Endothelial cell of umbilical vein (primary cell): ENCODE data around the gene TAS1R1. TPM values are rescaled to one million over a fixed set of nuclear protein-coding genes. Genes with fewer than 3 reads are reported as not detected.

Experiments
- BruUV-seq: library from RNA; stranded (reverse); fragments of 400-500 nt; replicated peaks from 2 replicates; lab custom pipeline; 2021; lab: Mats Ljungman, UMichigan
- CTCF ChIA-PET: fragments of 300-600, 350-600 bp; sonication (Branson Sonifier 250); formaldehyde crosslinking; loops from one replicate; lab custom pipeline; 2021; ENCODE audit warnings: antibody characterized with exemption, inconsistent platforms; lab: Charles Lee
- POLR2A ChIA-PET: fragments of 300-600, 350-600 bp; sonication (Branson Sonifier 250); formaldehyde crosslinking; loops from one replicate; lab custom pipeline; 2021; ENCODE audit warnings: antibody characterized with exemption, inconsistent platforms; lab: Charles Lee
- DNase-seq: peaks from one replicate; pipeline ENCODE4 v3.0.0-alpha.2; 2011; ENCODE audit warnings: low read depth, low spot score
- FAIRE-seq: peaks from 2 replicates; lab custom pipeline; 2011; peaks lifted over from hg19 to GRCh38; lab: Jason Lieb, UNC
- H2AFZ ChIP-seq: 2 replicates; pipeline ENCODE4 v1.6.0; 2012; ENCODE audit warnings: low read depth, low read length, control low read depth, inconsistent platforms
- H3K27ac ChIP-seq: 2 replicates; pipeline ENCODE4 v1.5.1; 2011; ENCODE audit warnings: low read depth, mild to moderate bottlenecking, control low read depth, low read length, moderate library complexity; ENCODE audit not compliant: insufficient read depth
- H3K27me3 ChIP-seq, 2 experiments: 2 replicates each; pipeline versions ENCODE4 v1.6.0 to v1.6.1; 2011; ENCODE audit warnings: low read length in 2 of 2, mixed read lengths in 1 of 2; ENCODE audit not compliant: control insufficient read depth in 2 of 2, insufficient read depth in 2 of 2
- H3K36me3 ChIP-seq, 2 experiments: 2 replicates in 1 of 2; 3 replicates in 1 of 2; pipeline ENCODE4 v1.5.1; 2011; ENCODE audit warnings: low read length in 2 of 2, mild to moderate bottlenecking in 1 of 2, moderate library complexity in 1 of 2; ENCODE audit not compliant: control insufficient read depth in 2 of 2, insufficient read depth in 2 of 2; ENCODE audit errors: extremely low read depth in 1 of 2
- H3K4me1 ChIP-seq: 3 replicates; pipeline ENCODE4 v1.5.1; 2011; ENCODE audit warnings: mild to moderate bottlenecking, low read length; ENCODE audit not compliant: control insufficient read depth, insufficient read depth; ENCODE audit errors: extremely low read depth
- H3K4me2 ChIP-seq: 2 replicates; pipeline ENCODE4 v1.6.1; 2011; ENCODE audit warnings: low read length, control low read depth, mixed read lengths; ENCODE audit not compliant: insufficient read depth
- H3K4me3 ChIP-seq, 3 experiments: fragments of 200-600 bp in 1 of 3; sonication (generic), shearing (Covaris generic) in 1 of 3; replicated peaks in 1 of 3; 2 replicates each; pipeline ENCODE4 v1.5.1; 2011 to 2016; ENCODE audit warnings: control low read depth in 3 of 3, low read length in 3 of 3, mild to moderate bottlenecking in 2 of 3, inconsistent platforms in 1 of 3, low read depth in 1 of 3, moderate library complexity in 1 of 3; ENCODE audit not compliant: insufficient read depth in 1 of 3
- H3K79me2 ChIP-seq: 2 replicates; pipeline ENCODE4 v1.6.0; 2012; ENCODE audit warnings: low read length, inconsistent platforms; ENCODE audit not compliant: control insufficient read depth, insufficient read depth
- H3K9ac ChIP-seq: replicated peaks from 2 replicates; pipeline ENCODE3; 2011; ENCODE audit warnings: low read length, control low read depth; ENCODE audit not compliant: insufficient read depth; ENCODE audit errors: extremely low read depth
- H3K9me1 ChIP-seq: replicated peaks from 3 replicates; pipeline ENCODE4 v1.6.0; 2011; ENCODE audit warnings: mild to moderate bottlenecking, low read length; ENCODE audit not compliant: control insufficient read depth, insufficient read depth; ENCODE audit errors: extremely low read depth
- H3K9me3 ChIP-seq: replicated peaks from 2 replicates; pipeline ENCODE4 v1.5.1; 2012; ENCODE audit warnings: low read length, inconsistent platforms; ENCODE audit not compliant: control insufficient read depth, insufficient read depth
- H4K20me1 ChIP-seq: replicated peaks from 2 replicates; pipeline ENCODE3; 2011; ENCODE audit warnings: mild to moderate bottlenecking, low read length; ENCODE audit not compliant: control insufficient read depth, insufficient read depth; ENCODE audit errors: extremely low read depth
- CTCF ChIP-seq, 2 donors: IDR thresholded peaks; 1 replicate in 1 of 2; 2 replicates in 1 of 2; pipeline ENCODE4 v1.5.1; 2011; ENCODE audit warnings: low read length in 2 of 2, mild to moderate bottlenecking in 2 of 2, moderate library complexity in 2 of 2, control low read depth in 1 of 2, inconsistent platforms in 1 of 2, low read depth in 1 of 2; ENCODE audit not compliant: insufficient read depth in 1 of 2; ENCODE audit errors: extremely low read depth in 1 of 2
- JUN ChIP-seq: IDR thresholded peaks from 2 replicates; pipeline ENCODE4 v1.6.1; 2011; ENCODE audit warnings: borderline replicate concordance, low read depth; ENCODE audit not compliant: insufficient read length, insufficient read depth
- dilution Hi-C: fragments of 300-500 bp; cut with MboI; formaldehyde crosslinking; loops from one replicate; pipeline ENCODE4 v1.15.0; 2019; ENCODE audit warnings: low sequenced_read_pairs; ENCODE audit not compliant: extremely low pct_ligation_motif_present
- intact Hi-C: fragments of 100-400 bp; cut with micrococcal nuclease; formaldehyde crosslinking; loops from one replicate; pipeline ENCODE4 v1.10.0; 2022
- polyA plus RNA-seq, 4 experiments: library from polyadenylated mRNA; depleted of rRNA in 3 of 4; stranded (reverse) in 3 of 4; unstranded in 1 of 4; fragments of >200 nt; gene quantifications; 2 replicates each; pipeline versions ENCODE4 v1.2.1 to v1.2.3, GENCODE V29; 2011 to 2012; ENCODE audit warnings: missing spikeins in 1 of 4
- total RNA-seq: library from RNA; stranded (reverse); gene quantifications from 2 replicates; pipeline ENCODE4 v1.2.3, GENCODE V29; 2021

The TAS1R1 gene
- total and polyA plus RNA-seq, 2 donors (not counting 3 experiments of a cell fraction or from before 2014, with no cell fraction given): not detected

GRCh38 chr1:6584126-6585080 is 29.3 kb downstream of the TAS1R1 start:
- FAIRE-seq (no peak), DNase-seq (no peak)
- Histone ChIP-seq H3K9ac (no peak overlapping the region), H3K9me1 (no peaks in the 10 kb centered on the region), H3K27me3 (no peaks in the 10 kb centered on the region), H3K4me3 (no peak overlapping the region), H3K79me2 (peaks cover 11% of the 10 kb centered on the region), H3K27ac (no peak overlapping the region), H4K20me1 (no peaks in the 10 kb centered on the region), H3K9me3 (no peaks in the 10 kb centered on the region), H3K36me3 (peaks cover 0 to 12% of the 10 kb centered on the region in 2 experiments), H3K4me1 (peaks cover 11% of the 10 kb centered on the region), H3K4me2 (no peak overlapping the region), H2AFZ (no peak overlapping the region)
- TF ChIP-seq JUN (no peak), CTCF (IDR thresholded peaks at IDR 0.05; ENCODE audit: extremely low read depth in 1 of 2, insufficient read depth in 1 of 2, low read depth in 1 of 2, low read length in 2 of 2) (peak in 1 of 2 donors; percentile 6)
- ChIA-PET POLR2A (no interaction called here), CTCF (interaction anchor here (0.8 kb wide), 1 partner anchor 62 kb away, joined by 3 read pairs; no protein-coding TSS in a partner anchor)
- intact Hi-C loops: no loop called here
- BruUV-seq: no TSS peak
- dilution Hi-C loops: no loop called here
